ENCODE measurements around the gene PTPN7.
A peak's percentile ranks its signal among the peaks of the same experiment; 100 is the strongest.

PTPN7 gene

GRCh38 chr1:202187041-202187671 lies 26.8 kb upstream of the PTPN7 start:
- H3K4me3 ChIP-seq (ENCODE audit: low read length, poor library complexity, severe bottlenecking), result no peak overlapping the region
- no peaks in the 10 kb centered on the region for H4K20me1 ChIP-seq (ENCODE audit: insufficient read depth, low read length, poor library complexity, severe bottlenecking)
- no peaks in the 10 kb centered on the region for H3K36me3 ChIP-seq (ENCODE audit: insufficient read depth, low read length)
- H3K9me2 ChIP-seq (replicated peaks; ENCODE audit: low read depth, low read length), result no peaks in the 10 kb centered on the region
- no peaks in the 10 kb centered on the region for H3K9me3 ChIP-seq (ENCODE audit: insufficient read depth, low read depth, low read length)
- H3K4me1 ChIP-seq (ENCODE audit: insufficient read depth, low read length, poor library complexity, severe bottlenecking), result peaks cover 19% of the 10 kb centered on the region
- no peak overlapping the region for H3K4me2 ChIP-seq (ENCODE audit: low read depth, low read length, poor library complexity, severe bottlenecking)
- no peak overlapping the region for H3K9ac ChIP-seq (ENCODE audit: low read depth, low read length, poor library complexity, severe bottlenecking)
- no peak for TF ChIP-seq CTCF (conservative IDR thresholded peaks at IDR 0.05; ENCODE audit: low read length)
- TF ChIP-seq EZH2phosphoT487 (IDR thresholded peaks at IDR 0.05; ENCODE audit: borderline replicate concordance), result no peak
- no peak overlapping the region for H2AFZ ChIP-seq (ENCODE audit: low read length)
- no peaks in the 10 kb centered on the region for H3K27me3 ChIP-seq (ENCODE audit: insufficient read depth, low read length, poor library complexity, severe bottlenecking)
- no peaks in the 10 kb centered on the region for H3F3A ChIP-seq (ENCODE audit: low read depth)
- H3K79me2 ChIP-seq (ENCODE audit: insufficient read depth, low read length), result no peaks in the 10 kb centered on the region

GRCh38 chr1:202186327-202186726 lies 25.9 kb upstream of the PTPN7 start:
- no peak overlapping the region for H3K9ac ChIP-seq (ENCODE audit: low read depth, low read length, poor library complexity, severe bottlenecking)
- H3K36me3 ChIP-seq (ENCODE audit: insufficient read depth, low read length), result no peaks in the 10 kb centered on the region
- H3K27me3 ChIP-seq (ENCODE audit: insufficient read depth, low read length, poor library complexity, severe bottlenecking), result no peaks in the 10 kb centered on the region

GRCh38 chr1:202184750-202185460 lies 24.5 kb upstream of the PTPN7 start:
- no peaks in the 10 kb centered on the region for H3K79me2 ChIP-seq (ENCODE audit: insufficient read depth, low read length)
- no peaks in the 10 kb centered on the region for H3K27me3 ChIP-seq (ENCODE audit: insufficient read depth, low read length, poor library complexity, severe bottlenecking)
- H3K4me2 ChIP-seq (ENCODE audit: low read depth, low read length, poor library complexity, severe bottlenecking), result peak overlapping the region; percentile 47
- H3K9ac ChIP-seq (ENCODE audit: low read depth, low read length, poor library complexity, severe bottlenecking), result peak overlapping the region; percentile 5
- TF ChIP-seq CTCF (conservative IDR thresholded peaks at IDR 0.05; ENCODE audit: low read length), result peak; percentile 84
- no peak for TF ChIP-seq EZH2phosphoT487 (IDR thresholded peaks at IDR 0.05; ENCODE audit: borderline replicate concordance)
- no peaks in the 10 kb centered on the region for H3F3A ChIP-seq (ENCODE audit: low read depth)
- H3K36me3 ChIP-seq (ENCODE audit: insufficient read depth, low read length), result no peaks in the 10 kb centered on the region
- H3K4me1 ChIP-seq (ENCODE audit: insufficient read depth, low read length, poor library complexity, severe bottlenecking), result peaks cover 19% of the 10 kb centered on the region
- H3K9me2 ChIP-seq (replicated peaks; ENCODE audit: low read depth, low read length), result no peaks in the 10 kb centered on the region
- peak overlapping the region; percentile 23 for H3K4me3 ChIP-seq (ENCODE audit: low read length, poor library complexity, severe bottlenecking)
- H2AFZ ChIP-seq (ENCODE audit: low read length), result no peak overlapping the region; the same call in 1 of the 2 replicates
- no peaks in the 10 kb centered on the region for H4K20me1 ChIP-seq (ENCODE audit: insufficient read depth, low read length, poor library complexity, severe bottlenecking)
- no peaks in the 10 kb centered on the region for H3K9me3 ChIP-seq (ENCODE audit: insufficient read depth, low read depth, low read length)

More at GRCh38 chr1:202186327-202186726, 25.9 kb upstream of the PTPN7 start:
- TF ChIP-seq EZH2phosphoT487 (IDR thresholded peaks at IDR 0.05; ENCODE audit: borderline replicate concordance), result no peak
- TF ChIP-seq CTCF (conservative IDR thresholded peaks at IDR 0.05; ENCODE audit: low read length), result no peak
- no peaks in the 10 kb centered on the region for H3F3A ChIP-seq (ENCODE audit: low read depth)
- peaks cover 19% of the 10 kb centered on the region for H3K4me1 ChIP-seq (ENCODE audit: insufficient read depth, low read length, poor library complexity, severe bottlenecking)
- H2AFZ ChIP-seq (ENCODE audit: low read length), result no peak overlapping the region
- H3K4me2 ChIP-seq (ENCODE audit: low read depth, low read length, poor library complexity, severe bottlenecking), result no peak overlapping the region
- H3K9me3 ChIP-seq (ENCODE audit: insufficient read depth, low read depth, low read length), result no peaks in the 10 kb centered on the region
- H3K9me2 ChIP-seq (replicated peaks; ENCODE audit: low read depth, low read length), result no peaks in the 10 kb centered on the region
- no peaks in the 10 kb centered on the region for H4K20me1 ChIP-seq (ENCODE audit: insufficient read depth, low read length, poor library complexity, severe bottlenecking)
- H3K4me3 ChIP-seq (ENCODE audit: low read length, poor library complexity, severe bottlenecking), result no peak overlapping the region
- H3K79me2 ChIP-seq (ENCODE audit: insufficient read depth, low read length), result no peaks in the 10 kb centered on the region
